Natural killer cell treated with Interleukin-12 subunit alpha and Interleukin-12 subunit beta and Interleukin-15 and Interleukin-18, amount 100 ng/mL, for 72 hours (primary cell): ENCODE results near the gene GPR146. TPM values are rescaled to one million over a fixed set of nuclear protein-coding genes. Genes with fewer than 3 reads are reported as not detected.

ENCODE experiments used
- ATAC-seq, 2 donors: fragments of 150-1000 bp; cut with Tn5 transposase in 1 of 2; sonication (Bioruptor Pico), chemical (Tn5 transposase) in 1 of 2; 2 replicates each; pipeline ENCODE4 v1.10.0; 2021
- DNase-seq: peaks from one replicate; pipeline ENCODE4 v3.0.0; 2022; ENCODE audit warnings: low spot score
- H3K27ac Mint-ChIP-seq, 2 donors: 1 replicate in 1 of 2; 2 replicates in 1 of 2; pipeline ENCODE4 v1.8.0; 2022; ENCODE audit warnings: mixed read lengths in 2 of 2, mild to moderate bottlenecking in 1 of 2, moderate library complexity in 1 of 2
- H3K27me3 Mint-ChIP-seq, 2 donors: 1 replicate in 1 of 2; 2 replicates in 1 of 2; pipeline ENCODE4 v1.8.0; 2022; ENCODE audit warnings: mixed read lengths in 2 of 2
- H3K36me3 Mint-ChIP-seq: one replicate; pipeline ENCODE4 v1.8.0; 2022; ENCODE audit warnings: mixed read lengths
- H3K4me1 Mint-ChIP-seq, 2 donors: 1 replicate in 1 of 2; 2 replicates in 1 of 2; pipeline ENCODE4 v1.8.0; 2022; ENCODE audit warnings: low read depth in 2 of 2, mixed read lengths in 2 of 2, mild to moderate bottlenecking in 1 of 2
- H3K4me3 Mint-ChIP-seq: one replicate; pipeline ENCODE4 v1.8.0; 2022; ENCODE audit warnings: mixed read lengths
- H3K9me3 Mint-ChIP-seq: 2 replicates; pipeline ENCODE4 v1.8.0; 2022; ENCODE audit warnings: mixed read lengths
- total RNA-seq, 2 donors: library from RNA; stranded (reverse); gene quantifications; one replicate each; pipeline ENCODE4 v1.2.3, GENCODE V29; 2022

The GPR146 gene
- total RNA-seq, 2 donors from 2014 or later = 0.89 to 8.1 TPM

GRCh38 chr7:1050254-1050906 lies 6.0 kb downstream of the GPR146 start:
- Mint-ChIP-seq H3K9me3 (no peaks in the 10 kb centered on the region), H3K27ac (no peak overlapping the region), H3K27me3 (peaks cover 0 to 4% of the 10 kb centered on the region in 2 donors), H3K36me3 (no peaks in the 10 kb centered on the region), H3K4me3 (no peak overlapping the region), H3K4me1 (peaks cover 6 to 18% of the 10 kb centered on the region in 2 donors)
- ATAC-seq = no peak
- no peak for DNase-seq

- no peak overlapping the region for H3K4me3 Mint-ChIP-seq
- DNase-seq (no peak), ATAC-seq (no peak)
- no peak overlapping the region for H3K27ac Mint-ChIP-seq
- H3K27me3 Mint-ChIP-seq = peaks cover 0 to 4% of the 10 kb centered on the region in 2 donors
- peaks cover 0 to 13% of the 10 kb centered on the region in 2 donors for H3K4me1 Mint-ChIP-seq
- H3K36me3 Mint-ChIP-seq = no peaks in the 10 kb centered on the region
- H3K9me3 Mint-ChIP-seq = no peaks in the 10 kb centered on the region
These were observed 6.8 kb downstream of the GPR146 start for GRCh38 chr7:1050956-1051690.

GRCh38 chr7:1052031-1052818 lies 7.9 kb downstream of the GPR146 start:
- ATAC-seq = no peak
- H3K4me3 Mint-ChIP-seq = no peak overlapping the region
- peaks cover 0 to 13% of the 10 kb centered on the region in 2 donors for H3K4me1 Mint-ChIP-seq
- no peak overlapping the region for H3K27ac Mint-ChIP-seq
- H3K36me3 Mint-ChIP-seq = no peaks in the 10 kb centered on the region
- no peak for DNase-seq
- H3K9me3 Mint-ChIP-seq = no peaks in the 10 kb centered on the region
- H3K27me3 Mint-ChIP-seq = peaks cover 0 to 4% of the 10 kb centered on the region in 2 donors

- DNase-seq (no peak), ATAC-seq (no peak)
- peaks cover 0 to 13% of the 10 kb centered on the region in 2 donors for H3K4me1 Mint-ChIP-seq
- no peaks in the 10 kb centered on the region for H3K9me3 Mint-ChIP-seq
- no peak overlapping the region for H3K27ac Mint-ChIP-seq
- peaks cover 0 to 4% of the 10 kb centered on the region in 2 donors for H3K27me3 Mint-ChIP-seq
- H3K4me3 Mint-ChIP-seq = no peak overlapping the region
- H3K36me3 Mint-ChIP-seq = no peaks in the 10 kb centered on the region
These were observed 8.7 kb downstream of the GPR146 start for GRCh38 chr7:1053002-1053411.

GRCh38 chr7:1053816-1054370 lies 9.5 kb downstream of the GPR146 start:
- no peaks in the 10 kb centered on the region for H3K36me3 Mint-ChIP-seq
- H3K4me3 Mint-ChIP-seq = no peak overlapping the region
- DNase-seq (no peak), ATAC-seq (no peak)
- peaks cover 4 to 15% of the 10 kb centered on the region in 2 donors for H3K4me1 Mint-ChIP-seq
- H3K27me3 Mint-ChIP-seq = peaks cover 0 to 4% of the 10 kb centered on the region in 2 donors
- no peak overlapping the region for H3K27ac Mint-ChIP-seq
- no peaks in the 10 kb centered on the region for H3K9me3 Mint-ChIP-seq

GRCh38 chr7:1054438-1054837 lies 10.1 kb downstream of the GPR146 start:
- H3K27ac Mint-ChIP-seq = no peak overlapping the region
- H3K36me3 Mint-ChIP-seq = no peaks in the 10 kb centered on the region
- ATAC-seq (no peak), DNase-seq (no peak)
- no peak overlapping the region for H3K4me3 Mint-ChIP-seq
- H3K9me3 Mint-ChIP-seq = no peaks in the 10 kb centered on the region
- H3K4me1 Mint-ChIP-seq = peaks cover 6 to 18% of the 10 kb centered on the region in 2 donors
- H3K27me3 Mint-ChIP-seq = peaks cover 0 to 4% of the 10 kb centered on the region in 2 donors

GRCh38 chr7:1054861-1055450 lies 10.6 kb downstream of the GPR146 start:
- H3K4me1 Mint-ChIP-seq = peaks cover 6 to 18% of the 10 kb centered on the region in 2 donors

GRCh38 chr7:1055491-1055955 lies 11.2 kb downstream of the GPR146 start:
- Mint-ChIP-seq H3K27me3 (peaks cover 0 to 4% of the 10 kb centered on the region in 2 donors), H3K4me3 (no peak overlapping the region), H3K36me3 (no peaks in the 10 kb centered on the region), H3K4me1 (peaks cover 6 to 21% of the 10 kb centered on the region in 2 donors), H3K9me3 (no peaks in the 10 kb centered on the region), H3K27ac (no peak overlapping the region)
- no peak for DNase-seq
- ATAC-seq = no peak

More at GRCh38 chr7:1054861-1055450, 10.6 kb downstream of the GPR146 start:
- no peaks in the 10 kb centered on the region for H3K36me3 Mint-ChIP-seq
- H3K4me3 Mint-ChIP-seq = no peak overlapping the region
- no peak overlapping the region for H3K27ac Mint-ChIP-seq
- H3K27me3 Mint-ChIP-seq = peaks cover 0 to 4% of the 10 kb centered on the region in 2 donors
- no peak for ATAC-seq
- H3K9me3 Mint-ChIP-seq = no peaks in the 10 kb centered on the region
- no peak for DNase-seq

- ATAC-seq = no peak
- no peak overlapping the region for H3K4me3 Mint-ChIP-seq
These were observed 11.8 kb downstream of the GPR146 start for GRCh38 chr7:1055956-1056784.

GRCh38 chr7:1056785-1057410 lies 12.6 kb downstream of the GPR146 start:
- H3K27ac Mint-ChIP-seq = no peak overlapping the region
- H3K9me3 Mint-ChIP-seq = no peaks in the 10 kb centered on the region
- peaks cover 4 to 11% of the 10 kb centered on the region in 2 donors for H3K27me3 Mint-ChIP-seq
- DNase-seq (no peak), ATAC-seq (no peak)
- no peak overlapping the region for H3K4me3 Mint-ChIP-seq
- H3K36me3 Mint-ChIP-seq = no peaks in the 10 kb centered on the region
- H3K4me1 Mint-ChIP-seq = peaks cover 6 to 27% of the 10 kb centered on the region in 2 donors

More at GRCh38 chr7:1055956-1056784, 11.8 kb downstream of the GPR146 start:
- Mint-ChIP-seq H3K4me1 (peaks cover 6 to 23% of the 10 kb centered on the region in 2 donors), H3K27me3 (peaks cover 0 to 4% of the 10 kb centered on the region in 2 donors), H3K27ac (no peak overlapping the region), H3K9me3 (no peaks in the 10 kb centered on the region), H3K36me3 (no peaks in the 10 kb centered on the region)
- DNase-seq = no peak

- Mint-ChIP-seq H3K36me3 (no peaks in the 10 kb centered on the region), H3K4me1 (peaks cover 6 to 34% of the 10 kb centered on the region in 2 donors), H3K9me3 (no peaks in the 10 kb centered on the region), H3K27me3 (peaks cover 11 to 18% of the 10 kb centered on the region in 2 donors), H3K27ac (no peak overlapping the region), H3K4me3 (no peak overlapping the region)
- DNase-seq (no peak), ATAC-seq (no peak)
These were observed 13.3 kb downstream of the GPR146 start for GRCh38 chr7:1057416-1058291.
